OCI-M1 (cell line): ENCODE measurements around the gene SH3BP1.
"Not testable (repeated sequence)": the region's sequence is repeated elsewhere in the genome, so short reads cannot be mapped to it uniquely, and the experiment has no call there.

Source experiments
- DNase-seq: peaks from one replicate; lab custom pipeline; 2025; lab: John Stamatoyannopoulos, UW

The SH3BP1 gene

DNA sequence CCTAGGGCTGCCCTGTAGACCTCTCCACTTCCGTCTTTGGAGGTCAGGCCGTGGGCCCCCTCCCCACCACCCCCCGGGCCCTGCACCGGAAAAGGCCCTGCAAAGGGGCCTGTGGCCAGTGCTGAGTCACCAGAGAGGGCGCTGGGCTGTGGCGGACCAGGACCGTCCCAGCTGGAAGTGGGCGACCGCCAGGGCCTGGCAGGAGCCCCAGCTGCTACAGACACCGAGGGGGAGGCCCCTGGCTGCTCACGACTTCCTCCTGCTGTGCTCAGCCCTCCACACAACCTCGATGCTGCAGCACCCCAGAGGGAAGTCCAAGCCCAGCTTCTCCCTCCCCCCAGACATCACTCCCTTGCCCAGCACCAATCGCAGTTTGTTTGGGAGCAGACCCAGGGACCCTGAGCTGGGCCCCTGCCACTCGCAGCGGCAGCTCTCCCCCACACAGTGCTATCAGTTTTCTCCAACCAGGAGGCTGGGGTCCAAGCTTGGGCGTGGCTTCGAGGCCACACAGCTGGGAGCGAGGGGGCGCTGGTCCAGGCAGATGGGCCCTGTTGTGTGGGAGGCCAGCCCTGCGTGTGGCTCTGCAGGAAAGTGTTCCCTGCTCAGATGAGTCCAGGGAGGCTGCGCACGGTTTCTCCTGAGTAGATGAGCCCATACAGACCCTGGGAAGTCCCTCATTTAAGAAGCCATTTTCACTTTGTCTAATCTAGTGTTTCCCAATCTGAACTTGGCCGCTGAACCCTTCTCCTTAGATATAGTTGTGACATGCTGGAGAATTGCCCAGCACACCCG, 5.6 kb upstream of the SH3BP1 start:
- DNase-seq, result peak; percentile 96

DNA sequence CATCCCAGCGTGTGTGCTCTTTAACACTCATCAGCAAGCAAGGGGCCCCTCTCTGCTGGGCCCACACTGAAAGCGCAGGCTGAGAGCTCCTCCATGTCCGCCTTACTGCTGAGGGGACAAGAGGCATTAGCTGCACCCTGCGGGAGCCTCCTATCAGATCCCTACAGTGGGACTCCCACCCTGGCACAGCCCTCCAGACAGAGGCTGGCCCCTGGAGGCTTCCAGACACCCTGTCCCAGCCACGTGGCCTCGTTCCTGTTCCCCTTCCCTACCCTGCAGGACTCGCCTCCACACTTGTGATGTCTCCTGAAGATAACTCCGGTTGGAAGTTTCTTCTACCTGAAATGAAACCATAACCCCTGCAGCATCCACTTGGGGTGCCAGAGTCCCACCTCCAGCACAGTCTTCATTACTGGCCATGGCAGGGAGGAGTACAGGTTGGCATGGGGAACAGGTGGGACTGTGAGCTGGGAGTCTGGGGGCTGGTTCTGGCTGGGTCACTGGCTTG, 5.0 kb upstream of the SH3BP1 start:
- peak; percentile 79 for DNase-seq

DNA sequence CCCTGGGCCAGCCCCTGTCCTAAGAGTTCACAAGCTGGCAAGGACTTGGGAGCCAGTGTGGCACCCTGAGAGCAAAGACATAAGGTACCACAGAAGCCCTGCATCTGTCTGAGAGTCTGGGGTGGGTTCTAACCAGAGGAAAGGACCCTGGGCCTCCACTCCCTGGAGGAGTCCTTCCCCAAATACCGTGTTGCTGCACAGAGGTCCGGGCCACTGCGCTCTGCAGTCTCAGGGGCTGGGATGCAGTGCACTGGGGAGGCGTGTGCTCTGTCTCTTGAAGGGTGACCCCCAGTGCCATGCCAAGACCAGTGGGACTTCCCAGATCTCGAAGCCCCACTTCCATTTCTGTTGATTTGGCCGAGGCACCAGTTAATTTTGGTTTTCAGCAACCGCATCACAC, 4.3 kb upstream of the SH3BP1 start:
- no peak for DNase-seq

DNA sequence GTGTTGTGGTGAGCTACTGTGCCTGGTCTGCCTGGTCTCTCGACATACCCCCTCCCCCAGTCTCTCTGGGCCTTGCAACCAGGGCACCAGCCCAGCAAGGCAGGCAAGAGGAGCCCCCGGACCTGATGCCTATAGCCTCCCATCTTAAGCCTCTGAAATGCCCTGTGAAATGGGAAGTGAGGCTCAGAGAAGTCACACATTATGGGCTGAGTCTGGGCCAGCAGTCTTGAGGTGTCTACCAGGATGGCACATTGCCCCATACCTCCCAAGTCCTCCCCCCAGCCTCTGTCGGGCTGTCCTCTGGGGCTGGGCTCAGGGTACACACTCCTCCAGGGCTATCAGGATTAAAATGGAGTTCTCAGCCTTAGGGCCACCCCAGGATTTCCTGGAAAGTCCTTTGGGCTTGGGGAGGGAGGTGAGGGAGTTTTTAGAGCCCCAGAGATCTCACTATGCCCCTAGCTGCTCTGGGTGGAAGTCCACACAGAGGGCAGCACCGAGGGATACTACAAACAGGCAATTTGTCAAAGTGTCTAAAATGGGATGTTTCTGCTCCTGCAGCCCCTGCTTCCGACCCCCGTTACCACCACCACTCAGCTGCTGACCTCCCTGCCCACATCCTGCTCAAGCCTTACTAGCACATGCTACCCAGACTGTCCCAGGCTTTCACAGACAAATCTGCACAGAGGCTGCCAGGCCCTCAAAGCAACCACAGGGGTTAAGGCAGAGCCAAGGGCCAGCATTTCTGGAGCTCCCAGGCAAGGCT, 3.1 kb upstream of the SH3BP1 start:
- peak; percentile 56 for DNase-seq

DNA sequence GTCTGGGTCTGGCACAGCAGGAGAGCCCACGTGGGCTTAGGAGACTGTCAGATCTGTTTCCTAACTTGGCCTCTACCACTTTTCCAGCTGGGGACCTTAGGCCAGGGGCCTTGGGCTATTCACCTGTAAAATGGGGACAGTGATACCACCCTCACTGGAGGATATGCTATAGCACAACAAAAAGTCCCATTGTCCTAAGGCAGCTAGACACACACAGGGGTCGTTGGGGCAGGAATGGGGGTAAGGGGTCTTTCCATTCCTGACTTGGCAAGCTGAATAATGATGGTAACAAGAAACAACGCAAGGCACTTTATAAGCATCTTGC, 2.6 kb upstream of the SH3BP1 start:
- no peak for DNase-seq

DNA sequence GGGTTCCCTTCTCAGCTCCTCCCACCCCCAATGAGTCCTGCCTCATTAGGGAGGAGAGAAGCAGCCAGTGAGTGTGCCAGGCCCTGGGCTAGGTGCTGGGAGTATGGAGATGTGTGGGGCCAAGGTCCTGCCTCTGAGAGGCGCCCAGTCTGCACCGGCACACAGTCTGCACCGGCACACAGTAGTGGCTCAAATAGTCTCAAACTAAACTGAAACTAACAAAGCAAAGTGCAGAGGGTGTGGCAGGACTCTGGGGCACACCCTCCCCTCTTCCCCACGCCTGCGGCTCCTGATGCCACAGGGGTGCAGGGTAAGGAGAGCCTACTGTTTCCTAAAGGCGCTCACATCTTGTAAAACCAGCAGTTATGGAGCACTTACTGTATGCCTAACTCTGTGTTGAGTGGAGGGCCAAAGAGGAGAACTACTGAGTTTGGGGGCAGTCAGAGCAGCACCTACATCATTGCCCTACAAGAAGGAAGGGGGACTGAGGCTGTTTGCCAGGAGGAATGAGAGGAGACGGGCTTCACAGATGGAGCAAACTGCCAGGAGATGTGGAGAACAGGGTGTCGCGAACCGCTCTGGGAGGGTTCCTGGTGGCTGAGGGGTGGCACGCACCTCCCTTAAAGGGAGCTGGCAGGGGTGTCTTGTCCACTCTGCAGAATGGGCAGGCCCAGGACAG, 939 bp upstream of the SH3BP1 start:
- DNase-seq, result peak; percentile 36

DNA sequence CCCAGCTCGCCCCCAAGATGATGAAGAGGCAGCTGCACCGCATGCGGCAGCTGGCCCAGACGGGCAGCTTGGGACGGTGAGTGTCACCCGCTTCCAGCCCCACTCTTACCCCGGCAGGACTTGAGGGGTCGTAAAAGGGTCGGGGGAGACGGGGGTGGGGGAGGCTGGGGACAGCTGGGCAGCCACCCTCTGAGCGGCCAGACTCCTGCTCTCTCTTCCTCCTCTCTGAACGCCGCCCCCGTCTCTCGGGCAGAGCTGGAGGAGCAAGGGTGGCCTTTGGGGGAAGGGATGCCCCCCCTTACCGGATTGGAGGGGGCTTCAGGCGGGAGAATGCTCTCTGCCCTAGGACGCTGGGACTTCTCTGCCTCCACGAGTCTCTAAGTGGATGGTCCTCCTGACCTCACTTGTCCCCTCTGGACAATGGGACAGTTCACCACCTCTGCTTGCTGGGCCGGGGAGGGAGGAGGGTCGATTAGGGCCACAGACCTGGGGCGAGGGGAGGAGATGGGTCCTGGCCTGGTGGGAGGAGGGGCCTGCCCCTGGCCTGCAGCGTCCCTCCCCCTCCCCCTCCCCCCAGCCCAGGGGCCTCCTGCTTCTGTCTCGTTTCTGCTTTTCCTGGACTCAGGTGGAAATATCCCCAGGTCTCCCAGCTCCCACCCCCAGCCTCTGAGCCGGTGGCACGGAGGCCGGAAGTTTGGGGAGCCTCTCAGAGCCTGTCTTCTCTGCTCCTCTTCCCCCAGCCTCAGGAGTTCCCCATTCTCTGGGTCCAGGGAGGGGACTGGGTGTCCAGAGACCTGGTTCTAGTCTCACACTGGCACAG, 512 bp downstream of the SH3BP1 start:
- peak; percentile 42 for DNase-seq

DNA sequence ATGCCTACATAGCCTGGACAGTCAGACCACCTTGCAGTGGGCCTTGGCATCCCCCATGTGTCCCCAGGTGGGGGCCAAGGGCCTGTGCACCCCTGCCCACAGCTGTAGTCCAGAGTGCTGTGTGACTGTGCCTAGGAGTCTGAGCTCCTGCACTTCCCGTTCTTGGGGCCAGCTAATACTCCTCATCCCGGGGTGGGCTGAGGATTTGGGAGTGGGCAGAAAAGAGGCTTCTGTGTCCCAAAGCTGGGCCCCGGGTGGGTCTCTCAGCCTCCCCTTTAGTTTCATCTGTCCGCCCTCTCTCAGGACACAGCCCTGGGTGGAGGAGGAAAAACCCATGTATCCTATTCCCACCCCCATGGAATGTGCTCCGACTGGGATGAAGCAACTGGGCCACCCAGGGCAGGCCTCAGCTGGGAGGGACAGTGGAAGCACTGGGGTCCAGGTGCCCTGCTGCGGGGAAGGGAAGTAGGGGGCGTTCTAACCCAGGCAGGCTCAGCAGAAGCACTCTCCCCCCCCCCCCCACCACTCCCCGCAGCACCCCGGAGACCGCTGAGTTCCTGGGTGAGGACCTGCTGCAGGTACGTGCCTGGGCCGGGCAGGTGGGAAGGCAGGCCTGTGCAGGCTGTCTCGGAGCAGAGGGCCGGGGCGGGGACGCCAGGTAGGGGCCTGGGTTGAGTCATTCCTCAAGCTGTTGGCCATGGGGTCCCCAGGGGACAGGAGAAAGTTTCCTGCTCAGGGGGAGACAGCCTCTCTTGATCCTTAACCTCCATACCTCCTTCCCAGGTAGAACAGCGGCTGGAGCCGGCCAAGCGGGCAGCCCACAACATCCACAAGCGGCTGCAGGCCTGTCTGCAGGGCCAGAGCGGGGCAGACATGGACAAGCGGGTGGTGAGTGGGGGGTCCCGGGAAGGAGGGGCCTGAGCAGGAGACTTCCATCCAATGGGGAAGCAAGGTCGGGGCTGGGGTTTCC, 1.4 kb downstream of the SH3BP1 start:
- no peak for DNase-seq

DNA sequence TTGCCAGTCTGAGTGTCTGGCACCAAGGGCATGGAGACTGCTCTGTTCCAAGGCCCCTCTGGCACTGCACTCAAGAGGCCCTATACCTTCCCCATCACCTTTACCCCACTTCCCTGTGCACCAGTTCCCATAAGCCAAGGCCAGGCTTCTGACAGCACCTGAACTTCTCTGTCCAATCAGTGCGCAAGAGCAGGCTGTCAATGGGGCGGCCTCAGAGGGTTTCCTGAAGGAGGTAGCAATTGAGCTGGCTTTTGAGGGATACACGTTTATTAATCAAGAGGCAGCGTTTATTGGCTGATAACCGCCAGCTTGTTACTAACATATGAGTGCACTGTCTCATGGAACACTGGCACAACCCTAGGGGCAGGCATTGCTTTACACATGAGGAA, 2.1 kb downstream of the SH3BP1 start:
- DNase-seq, result no peak

DNA sequence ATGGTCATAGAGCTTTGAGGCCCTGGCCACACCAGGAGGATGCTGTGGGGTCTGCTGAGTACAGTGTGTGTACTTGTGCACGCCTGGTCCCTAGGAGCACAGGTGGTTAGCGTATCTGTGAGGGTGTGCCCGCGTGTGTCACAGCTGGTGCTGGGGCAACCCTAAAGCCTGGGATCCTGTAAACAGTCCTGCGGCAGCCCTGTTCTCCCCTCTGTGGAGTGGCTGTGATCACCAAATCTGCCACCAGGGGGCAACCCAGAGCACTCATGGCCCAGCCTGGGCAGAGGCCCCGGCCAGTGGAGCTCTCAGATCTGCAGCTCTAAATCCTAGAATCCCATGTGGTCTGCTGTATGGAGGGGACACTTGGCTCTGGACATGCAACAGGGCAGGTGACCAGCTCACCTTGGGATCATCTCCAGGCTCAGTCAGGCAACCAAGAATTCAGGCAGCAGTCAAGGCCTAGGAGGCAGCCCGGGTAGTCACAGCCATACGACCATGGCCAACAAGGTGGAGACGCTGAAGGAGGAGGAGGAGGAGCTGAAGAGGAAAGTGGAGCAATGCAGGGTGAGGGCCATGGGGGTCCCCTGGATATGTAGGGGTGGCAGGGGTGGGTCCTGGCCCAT, 3.9 kb downstream of the SH3BP1 start:
- peak; percentile 87 for DNase-seq

DNA sequence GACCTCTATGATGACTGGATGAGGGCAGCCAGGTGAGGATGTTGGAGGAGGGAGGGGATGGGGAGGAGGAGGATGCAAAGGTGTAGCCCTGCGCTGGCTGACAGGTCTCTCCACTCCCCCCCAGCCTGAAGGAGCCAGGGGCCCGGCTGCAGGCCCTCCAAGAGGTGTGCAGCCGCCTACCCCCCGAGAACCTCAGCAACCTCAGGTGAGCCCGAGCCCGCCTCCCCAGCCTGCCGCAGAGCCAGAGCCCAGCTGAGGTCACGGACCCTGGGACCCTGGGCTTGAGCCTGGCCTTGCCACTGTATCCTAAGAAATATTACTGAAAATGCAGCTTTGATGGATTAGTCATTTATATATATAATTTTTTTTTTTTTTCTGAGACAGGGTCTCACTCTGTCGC, 7.8 kb downstream of the SH3BP1 start:
- no peak for DNase-seq

DNA sequence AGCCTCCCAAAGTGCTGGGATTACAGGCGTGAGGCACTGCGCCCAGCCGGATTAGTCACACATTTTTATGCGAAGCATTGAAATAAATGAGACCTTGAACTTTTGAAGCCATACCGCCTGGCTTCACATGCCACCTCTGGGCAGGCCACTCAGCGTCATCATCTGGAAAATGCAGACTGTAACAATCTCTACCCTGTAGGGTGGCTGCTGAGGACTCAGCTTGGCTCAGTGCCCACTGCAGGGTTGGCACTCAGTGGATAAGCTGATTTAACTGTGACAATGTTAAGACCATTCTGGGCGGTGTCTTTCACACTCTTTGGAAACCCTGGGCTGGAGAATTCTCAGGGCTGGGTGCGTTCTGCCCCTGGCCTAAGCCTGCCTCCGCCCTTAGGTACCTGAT, 8.5 kb downstream of the SH3BP1 start:
- no peak for DNase-seq

DNA sequence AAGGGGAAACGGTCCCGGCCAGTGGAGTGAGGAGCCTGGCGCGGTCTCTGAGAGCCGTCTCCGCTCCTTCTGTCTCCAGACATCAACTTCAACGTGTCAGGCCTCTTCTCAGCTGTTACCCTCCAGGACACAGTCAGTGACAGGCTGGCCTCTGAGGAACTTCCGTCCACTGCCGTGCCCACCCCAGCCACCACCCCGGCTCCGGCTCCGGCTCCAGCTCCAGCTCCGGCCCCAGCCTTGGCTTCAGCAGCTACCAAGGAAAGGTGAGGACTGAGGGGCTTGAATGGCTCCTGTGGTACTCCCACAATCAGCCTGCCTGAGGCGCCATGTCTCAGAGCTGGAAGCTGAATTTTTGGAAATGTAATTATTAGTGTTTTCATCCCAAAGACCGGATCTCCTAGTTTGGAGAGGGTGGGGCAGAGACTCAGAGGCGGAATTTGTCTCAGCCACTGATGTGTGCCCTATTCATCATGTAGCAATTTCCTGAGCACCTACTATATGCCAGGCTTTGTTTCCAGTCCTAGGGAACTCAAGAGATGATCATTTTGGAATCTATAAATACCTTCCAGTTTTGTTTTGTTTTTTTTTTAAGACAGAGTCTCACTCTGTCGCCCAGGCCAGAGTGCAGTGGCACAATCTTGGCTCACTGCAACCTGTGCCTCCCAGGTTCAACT, 11.1 kb downstream of the SH3BP1 start:
- no peak for DNase-seq

DNA sequence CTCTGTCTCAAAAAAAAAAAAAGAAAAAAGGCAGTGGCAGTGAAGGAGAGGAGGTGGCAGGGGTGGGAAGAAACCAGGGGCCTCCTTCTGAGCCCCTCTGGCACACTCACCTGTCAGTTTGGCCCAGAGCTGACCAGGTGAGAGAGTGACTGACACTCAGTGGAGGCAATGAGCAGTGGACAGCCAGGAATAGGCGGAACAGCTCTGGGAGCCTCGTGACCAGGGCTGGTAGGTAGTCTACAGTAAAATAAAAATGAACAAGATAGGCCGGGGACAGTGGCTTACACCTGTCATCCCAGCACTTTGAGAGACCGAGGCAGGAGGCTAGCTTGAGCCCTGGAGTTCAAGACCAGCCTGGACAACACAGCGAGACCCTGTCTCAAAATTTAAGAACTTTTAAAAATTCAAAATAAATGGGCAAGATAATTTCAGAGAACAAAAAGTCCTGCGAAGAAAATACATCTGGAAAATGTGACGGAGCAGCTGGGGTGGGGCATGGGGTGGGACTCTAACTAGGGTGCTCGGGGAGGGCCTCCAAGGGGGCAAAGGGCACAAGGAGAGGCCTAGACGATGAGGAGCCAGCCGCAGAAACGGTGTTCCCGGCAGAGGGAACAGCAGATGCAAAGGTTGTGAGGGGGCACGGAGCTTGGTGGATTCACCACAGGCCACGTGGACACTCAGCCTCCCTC, 15.2 kb downstream of the SH3BP1 start:
- DNase-seq, result no peak

DNA sequence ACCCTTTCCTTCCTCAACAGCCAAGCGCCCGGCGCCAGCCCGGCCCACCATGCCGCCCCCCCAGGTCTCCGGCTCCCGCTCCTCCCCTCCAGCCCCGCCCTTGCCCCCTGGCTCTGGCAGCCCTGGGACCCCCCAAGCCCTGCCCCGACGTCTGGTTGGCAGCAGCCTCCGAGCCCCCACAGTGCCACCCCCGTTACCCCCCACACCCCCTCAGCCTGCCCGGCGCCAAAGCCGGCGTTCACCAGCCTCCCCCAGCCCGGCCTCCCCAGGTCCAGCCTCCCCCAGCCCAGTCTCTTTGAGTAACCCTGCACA, 15.7 kb downstream of the SH3BP1 start:
- no peak for DNase-seq

DNA sequence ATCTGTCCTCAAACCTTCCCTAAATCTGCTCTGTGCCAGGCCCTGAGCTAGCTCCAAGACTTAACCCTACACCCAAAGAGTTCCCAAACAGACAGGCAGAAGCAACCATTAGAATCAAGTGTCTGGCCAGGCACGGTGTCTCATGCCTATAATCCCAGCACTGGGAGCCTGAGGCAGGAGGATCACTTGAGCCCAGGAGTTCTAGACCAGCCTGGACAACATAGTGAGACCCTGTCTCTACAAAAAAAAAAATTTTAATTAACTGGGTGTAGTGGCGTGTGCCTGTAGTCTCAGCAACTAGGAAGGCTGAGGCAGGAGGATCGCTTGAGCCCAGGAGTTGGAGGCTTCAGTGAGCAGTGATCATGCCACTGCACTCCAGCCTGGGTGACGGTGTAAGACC, 17.1 kb downstream of the SH3BP1 start:
- DNase-seq, result not testable (repeated sequence)

DNA sequence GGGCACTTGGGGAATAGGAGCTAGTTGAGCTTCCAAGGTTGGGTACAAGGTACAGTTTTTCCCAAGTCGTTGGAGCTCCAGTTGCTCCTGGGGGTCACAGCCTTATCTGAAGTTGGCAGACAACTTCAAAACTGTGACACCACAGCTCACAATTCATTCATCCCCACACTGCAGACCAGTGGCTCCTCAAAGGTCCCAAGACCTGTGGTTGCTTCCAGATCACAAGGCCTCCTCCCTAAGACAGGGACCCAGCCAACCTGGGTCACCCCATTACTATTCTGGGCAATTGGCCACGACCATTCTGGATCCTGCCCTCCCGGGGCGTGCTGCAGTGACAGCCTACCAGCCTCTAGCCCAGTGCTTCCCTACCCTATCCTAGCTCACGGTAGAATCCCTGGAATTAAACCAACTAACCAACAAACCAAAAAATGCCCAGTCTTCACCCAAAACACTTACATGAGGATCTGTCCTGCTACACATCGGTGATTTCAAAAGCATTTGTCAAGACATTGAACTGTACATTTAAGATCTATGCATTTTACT, 18.2 kb downstream of the SH3BP1 start:
- DNase-seq, result peak; percentile 65

DNA sequence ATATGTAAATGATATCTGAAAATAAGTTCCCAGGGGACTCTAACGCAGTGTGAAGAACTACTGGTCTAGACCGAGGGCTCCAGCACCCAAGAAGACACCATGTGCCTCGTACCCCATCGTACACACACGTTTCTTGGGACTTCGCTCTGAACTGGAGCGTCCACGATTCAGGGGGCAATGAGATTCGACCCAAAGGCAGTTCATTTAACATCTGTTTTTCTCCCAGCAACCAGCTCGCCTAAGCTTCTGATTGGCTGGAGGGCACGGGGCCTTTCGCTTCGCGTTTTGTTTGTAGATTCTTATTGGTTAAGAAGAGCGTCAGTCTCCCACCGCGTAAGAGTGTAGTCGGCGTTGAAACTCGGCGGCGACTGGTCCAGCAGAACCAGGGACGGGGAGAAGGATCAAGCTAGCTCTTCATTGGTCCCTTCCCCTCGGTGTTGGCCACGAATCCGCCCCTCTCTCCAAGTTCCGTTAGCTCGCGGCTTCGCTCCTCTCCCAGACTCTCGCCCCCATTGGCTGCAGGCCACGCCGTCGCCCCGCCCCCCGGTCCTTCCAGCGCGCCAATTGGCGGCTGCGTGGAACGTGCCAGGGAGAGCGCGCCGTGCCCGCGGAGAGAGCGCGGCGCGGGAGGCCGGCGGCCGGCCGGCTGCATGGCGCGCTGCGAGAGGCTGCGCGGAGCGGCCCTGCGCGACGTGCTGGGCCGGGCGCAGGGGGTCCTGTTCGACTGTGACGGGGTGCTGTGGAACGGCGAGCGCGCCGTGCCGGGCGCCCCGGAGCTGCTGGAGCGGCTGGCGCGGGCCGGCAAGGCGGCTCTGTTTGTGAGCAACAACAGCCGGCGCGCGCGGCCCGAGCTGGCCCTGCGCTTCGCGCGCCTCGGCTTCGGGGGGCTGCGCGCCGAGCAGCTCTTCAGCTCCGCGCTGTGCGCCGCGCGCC, 18.9 kb downstream of the SH3BP1 start, which contains the start of gene PDXP:
TSS of gene PDXP (plus strand) at position 591 of the 933 bp plus-strand sequence. CDS start at position 651, 60 bp downstream.
- DNase-seq, result peak; percentile 99
